ENCODE measurements around the gene FBXL13. TPM values are rescaled to one million over a fixed set of nuclear protein-coding genes. Genes with fewer than 3 reads are reported as not detected.

The FBXL13 gene
- polyA plus RNA-seq, 1 experiment: 0.95 TPM

DNA sequence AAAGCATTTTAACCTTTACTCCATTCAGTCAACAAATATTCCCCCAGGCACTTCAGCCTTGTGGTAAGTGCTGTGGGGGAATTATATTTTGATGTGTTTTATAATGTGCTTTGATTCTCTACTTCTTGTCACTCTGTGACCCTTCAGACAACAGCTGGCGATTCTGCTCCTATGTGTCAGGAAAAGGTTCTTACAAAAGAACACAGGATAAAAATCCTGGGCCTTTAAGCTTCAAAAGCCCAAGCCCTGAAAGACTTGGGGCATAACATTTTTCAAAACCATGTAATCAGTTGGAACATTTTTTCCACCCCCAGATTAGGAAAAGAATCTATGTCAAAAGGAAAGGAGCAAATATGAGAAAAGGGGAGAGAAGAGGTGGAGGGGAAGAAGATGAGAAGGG is 199.6 kb downstream of the FBXL13 start:
- POLR2A ChIA-PET: interaction anchor here (2.0 to 2.3 kb wide), 3 partner anchors 16 to 39 kb away, joined by 6 to 17 read pairs (median 6); partner anchors contain the start of gene LRRC17
- CTCF ChIA-PET: no interaction called here
- peak overlapping the region; percentile 89 for H3K27ac ChIP-seq (ENCODE audit: low read depth, low read length)
- H3K4me3 ChIP-seq (ENCODE audit: low read depth, low read length): no peak overlapping the region
- DNase-seq (ENCODE audit: low read depth, low spot score): no peak
- no peak for TF ChIP-seq CTCF (IDR thresholded peaks at IDR 0.05; ENCODE audit: low read depth, low read length)
- no peaks in the 10 kb centered on the region for H3K27me3 ChIP-seq (ENCODE audit: control insufficient read depth, insufficient read depth, low read length)
- no peaks in the 10 kb centered on the region for H3K9me3 ChIP-seq (ENCODE audit: control insufficient read depth, insufficient read depth, low read length)

DNA sequence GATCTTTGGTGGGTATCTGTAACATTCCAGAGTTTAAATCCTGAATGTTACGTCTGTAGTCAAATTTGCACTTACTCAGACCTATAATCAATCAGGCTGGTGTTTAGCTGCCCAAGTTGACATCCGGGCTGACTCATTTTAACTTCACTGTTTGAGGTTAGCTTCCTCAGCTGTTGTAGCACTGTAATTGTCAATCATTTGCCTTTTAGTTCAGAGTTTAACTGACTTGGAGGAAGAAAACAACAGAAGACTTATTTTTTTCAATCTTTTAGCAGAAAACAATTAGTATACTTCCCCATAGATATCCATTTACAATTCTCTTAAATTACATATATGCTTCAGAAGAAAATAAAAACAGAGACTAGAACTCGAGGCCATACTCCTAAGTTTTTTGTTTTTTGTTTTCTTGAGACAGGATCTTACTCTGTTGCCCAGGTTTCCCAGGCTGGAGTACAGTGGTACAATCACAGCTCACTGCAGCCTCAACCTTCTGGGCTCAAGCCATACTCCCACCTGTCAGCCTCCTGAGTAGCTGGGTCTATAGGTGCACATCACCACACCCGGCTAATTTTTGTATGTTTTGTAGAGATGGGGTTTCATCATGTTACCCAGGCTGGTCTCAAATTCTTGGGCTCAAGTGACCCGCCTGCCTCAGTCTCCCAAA is 200.3 kb downstream of the FBXL13 start:
- Histone ChIP-seq H3K27me3 (ENCODE audit: control insufficient read depth, insufficient read depth, low read length) (no peaks in the 10 kb centered on the region), H3K4me3 (ENCODE audit: low read depth, low read length) (no peak overlapping the region), H3K9me3 (ENCODE audit: control insufficient read depth, insufficient read depth, low read length) (no peaks in the 10 kb centered on the region), H3K27ac (ENCODE audit: low read depth, low read length) (peak overlapping the region; percentile 89)
- TF ChIP-seq CTCF (IDR thresholded peaks at IDR 0.05; ENCODE audit: low read depth, low read length): no peak
- POLR2A ChIA-PET: interaction anchor here (0.7 to 2.3 kb wide), 5 partner anchors 16 to 39 kb away, joined by 3 to 17 read pairs (median 6); partner anchors contain the start of gene LRRC17
- DNase-seq (ENCODE audit: low read depth, low spot score): peak; percentile 74
- CTCF ChIA-PET: interaction anchor here (1.0 kb wide), 1 partner anchor 188 kb away, joined by 4 read pairs; no protein-coding TSS in a partner anchor

DNA sequence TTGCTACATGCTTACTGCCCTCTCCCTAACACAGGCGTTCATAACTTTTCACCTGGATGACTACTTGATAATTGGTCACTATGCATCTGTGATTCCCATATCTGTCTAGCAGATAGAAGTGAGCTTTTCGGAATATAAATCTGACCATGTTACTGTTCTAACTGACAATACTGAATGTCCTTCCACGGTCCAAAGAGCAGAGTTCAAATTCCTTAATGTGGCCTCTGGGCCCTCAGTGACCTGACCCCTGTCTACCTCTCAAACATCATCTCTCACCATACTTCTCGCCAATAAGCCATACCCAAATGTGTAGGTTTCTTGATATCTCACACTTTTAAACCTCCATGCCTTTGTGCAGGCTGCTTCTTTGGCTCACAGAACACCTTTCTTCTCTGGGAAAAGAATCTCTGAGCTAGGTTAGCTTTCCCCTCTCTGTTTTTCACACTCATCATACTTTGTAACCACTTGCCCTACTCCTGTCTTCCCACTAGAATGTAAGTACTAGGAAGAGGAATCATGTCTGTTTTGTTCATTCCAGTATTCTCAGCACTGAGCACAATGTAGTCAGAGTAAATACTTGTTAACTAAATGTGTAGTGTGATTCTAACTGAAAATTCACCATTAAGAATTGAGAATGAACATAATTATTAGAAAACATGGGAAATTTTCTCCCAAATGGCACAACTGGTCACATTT is 201.0 kb downstream of the FBXL13 start:
- TF ChIP-seq CTCF (IDR thresholded peaks at IDR 0.05; ENCODE audit: low read depth, low read length): no peak
- POLR2A ChIA-PET: interaction anchor here (0.7 to 2.3 kb wide), 5 partner anchors 17 to 39 kb away, joined by 3 to 6 read pairs (median 3); partner anchors contain the start of gene LRRC17

DNA sequence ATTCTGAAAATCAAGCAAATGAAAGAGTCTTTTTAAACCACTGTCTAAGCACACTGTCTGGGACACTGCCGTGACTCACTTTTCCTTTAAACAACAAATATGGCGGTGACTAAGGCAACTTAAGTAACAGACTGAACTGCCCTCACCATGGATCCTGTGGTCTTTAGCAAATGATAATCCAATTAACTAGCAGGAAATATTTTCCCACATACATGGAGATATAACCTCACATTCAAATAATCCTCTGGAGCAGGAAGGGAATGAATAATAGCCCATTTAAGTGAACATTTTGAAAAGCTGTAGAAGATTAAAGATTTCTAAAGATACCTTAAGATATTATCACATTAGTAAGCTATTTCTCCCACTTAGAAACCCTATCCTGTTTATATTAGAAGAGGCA is 202.1 kb downstream of the FBXL13 start:
- Histone ChIP-seq H3K27ac (ENCODE audit: low read depth, low read length) (peak overlapping the region; percentile 72), H3K9me3 (ENCODE audit: control insufficient read depth, insufficient read depth, low read length) (no peaks in the 10 kb centered on the region; the same call in 1 of the 2 replicates), H3K27me3 (ENCODE audit: control insufficient read depth, insufficient read depth, low read length) (no peaks in the 10 kb centered on the region), H3K4me3 (ENCODE audit: low read depth, low read length) (no peak overlapping the region)
- no peak for TF ChIP-seq CTCF (IDR thresholded peaks at IDR 0.05; ENCODE audit: low read depth, low read length)
- CTCF ChIA-PET: interaction anchor here (1.1 to 1.3 kb wide), 2 partner anchors 18 to 190 kb away, joined by 3 to 4 read pairs; no protein-coding TSS in a partner anchor
- POLR2A ChIA-PET: interaction anchor here (1.0 to 1.1 kb wide), 2 partner anchors 41 to 189 kb away, joined by 3 read pairs; partner anchors contain the start of gene LRRC17
- peak; percentile 74 for DNase-seq (ENCODE audit: low read depth, low spot score)

More for the DNA sequence above, 201.0 kb downstream of the FBXL13 start:
- Histone ChIP-seq H3K27me3 (ENCODE audit: control insufficient read depth, insufficient read depth, low read length) (no peaks in the 10 kb centered on the region), H3K4me3 (ENCODE audit: low read depth, low read length) (no peak overlapping the region), H3K27ac (ENCODE audit: low read depth, low read length) (peak overlapping the region; percentile 83), H3K9me3 (ENCODE audit: control insufficient read depth, insufficient read depth, low read length) (no peaks in the 10 kb centered on the region; the same call in 1 of the 2 replicates)
- CTCF ChIA-PET: interaction anchor here (1.0 to 1.3 kb wide), 3 partner anchors 16 to 189 kb away, joined by 3 to 4 read pairs (median 4); no protein-coding TSS in a partner anchor
- no peak for DNase-seq (ENCODE audit: low read depth, low spot score)

Data from AG04450 (cell line).